ENCODE results near the gene NRSN2.

DNA sequence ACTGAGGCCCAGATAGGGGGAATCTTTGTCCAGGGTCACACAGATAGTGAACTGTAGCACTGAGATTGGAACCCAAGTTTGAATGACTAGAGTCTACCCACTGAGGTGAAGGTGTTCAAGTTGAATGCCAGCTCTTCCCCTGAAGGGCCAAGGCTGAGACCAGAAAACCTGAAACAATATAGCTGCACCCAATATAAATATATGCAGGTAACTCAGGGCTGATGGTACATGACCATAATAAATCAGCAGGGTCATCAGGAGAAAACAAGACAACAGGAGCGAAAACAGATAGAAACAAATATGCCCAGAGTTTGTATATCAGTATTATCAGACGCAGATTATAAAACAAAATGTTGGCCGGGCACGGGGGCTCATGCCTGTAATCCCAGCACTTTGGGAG lies 57.2 kb downstream of the NRSN2 start:
- TF ChIP-seq REST (IDR thresholded peaks at IDR 0.05; ENCODE audit: low read depth) (no peak), USF1 (IDR thresholded peaks at IDR 0.05) (no peak), TAF1 (IDR thresholded peaks at IDR 0.05; ENCODE audit: low read depth) (no peak)
- TF ChIP-seq, protein P1, sequence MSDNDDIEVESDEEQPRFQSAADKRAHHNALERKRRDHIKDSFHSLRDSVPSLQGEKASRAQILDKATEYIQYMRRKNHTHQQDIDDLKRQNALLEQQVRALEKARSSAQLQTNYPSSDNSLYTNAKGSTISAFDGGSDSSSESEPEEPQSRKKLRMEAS (IDR thresholded peaks at IDR 0.05): no peak

Measured in Ishikawa (cell line).